Panc1 (cell line): ENCODE data around the gene KRT13.

Experiments
- POLR2AphosphoS5 ChIP-seq: IDR thresholded peaks from 2 replicates; pipeline ENCODE4 v1.6.1; 2012; ENCODE audit warnings: mild to moderate bottlenecking, low read depth, low read length, moderate library complexity
- REST ChIP-seq, 2 experiments: IDR thresholded peaks; 2 replicates each; pipeline ENCODE4 v1.6.1; 2011 to 2012; ENCODE audit warnings: low read depth in 2 of 2, control low read depth in 1 of 2, low read length in 1 of 2, mild to moderate bottlenecking in 1 of 2, moderate library complexity in 1 of 2; ENCODE audit not compliant: insufficient read depth in 1 of 2
- SIN3A ChIP-seq: IDR thresholded peaks from 2 replicates; pipeline ENCODE4 v1.6.1; 2012; ENCODE audit warnings: low read depth, mild to moderate bottlenecking, low read length, moderate library complexity, borderline replicate concordance; ENCODE audit not compliant: insufficient read depth
- TCF7L2 ChIP-seq: IDR thresholded peaks from 2 replicates; pipeline ENCODE4 v1.6.1; 2011; ENCODE audit warnings: mild to moderate bottlenecking, low read depth, low read length, inconsistent platforms
- TF ChIP-seq, protein P1 (sequence below): fragments of 450-650 bp; IDR thresholded peaks from 2 replicates; pipeline ENCODE4 v1.5.1; 2017; ENCODE audit warnings: mild to moderate bottlenecking

- no peak for TF ChIP-seq SIN3A
- TF ChIP-seq, protein P1, sequence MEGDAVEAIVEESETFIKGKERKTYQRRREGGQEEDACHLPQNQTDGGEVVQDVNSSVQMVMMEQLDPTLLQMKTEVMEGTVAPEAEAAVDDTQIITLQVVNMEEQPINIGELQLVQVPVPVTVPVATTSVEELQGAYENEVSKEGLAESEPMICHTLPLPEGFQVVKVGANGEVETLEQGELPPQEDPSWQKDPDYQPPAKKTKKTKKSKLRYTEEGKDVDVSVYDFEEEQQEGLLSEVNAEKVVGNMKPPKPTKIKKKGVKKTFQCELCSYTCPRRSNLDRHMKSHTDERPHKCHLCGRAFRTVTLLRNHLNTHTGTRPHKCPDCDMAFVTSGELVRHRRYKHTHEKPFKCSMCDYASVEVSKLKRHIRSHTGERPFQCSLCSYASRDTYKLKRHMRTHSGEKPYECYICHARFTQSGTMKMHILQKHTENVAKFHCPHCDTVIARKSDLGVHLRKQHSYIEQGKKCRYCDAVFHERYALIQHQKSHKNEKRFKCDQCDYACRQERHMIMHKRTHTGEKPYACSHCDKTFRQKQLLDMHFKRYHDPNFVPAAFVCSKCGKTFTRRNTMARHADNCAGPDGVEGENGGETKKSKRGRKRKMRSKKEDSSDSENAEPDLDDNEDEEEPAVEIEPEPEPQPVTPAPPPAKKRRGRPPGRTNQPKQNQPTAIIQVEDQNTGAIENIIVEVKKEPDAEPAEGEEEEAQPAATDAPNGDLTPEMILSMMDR, result no peak
- TF ChIP-seq REST (IDR thresholded peaks at IDR 0.05; ENCODE audit: insufficient read depth in 1 of 2, low read depth in 2 of 2, low read length in 1 of 2), result no peak
- no peak for TF ChIP-seq POLR2AphosphoS5
- no peak for TF ChIP-seq TCF7L2
These were observed 24.4 kb downstream of the KRT13 start, which contains the start of gene KRT35 for GRCh38 chr17:41481036-41481435.
